Skeletal muscle cell (primary cell): Measurements from ENCODE around the gene ZNF398.
A peak's percentile ranks its signal among the peaks of the same experiment; 100 is the strongest.

Experiments used
- DNase-seq: peaks from one replicate; pipeline ENCODE4 v3.0.0-alpha.2; 2010; ENCODE audit warnings: low read depth
- H3K4me3 ChIP-seq: 2 replicates; pipeline ENCODE4 v1.5.1; 2011; ENCODE audit warnings: low read depth, mild to moderate bottlenecking, control low read depth, low read length, moderate library complexity

Gene ZNF398

DNA sequence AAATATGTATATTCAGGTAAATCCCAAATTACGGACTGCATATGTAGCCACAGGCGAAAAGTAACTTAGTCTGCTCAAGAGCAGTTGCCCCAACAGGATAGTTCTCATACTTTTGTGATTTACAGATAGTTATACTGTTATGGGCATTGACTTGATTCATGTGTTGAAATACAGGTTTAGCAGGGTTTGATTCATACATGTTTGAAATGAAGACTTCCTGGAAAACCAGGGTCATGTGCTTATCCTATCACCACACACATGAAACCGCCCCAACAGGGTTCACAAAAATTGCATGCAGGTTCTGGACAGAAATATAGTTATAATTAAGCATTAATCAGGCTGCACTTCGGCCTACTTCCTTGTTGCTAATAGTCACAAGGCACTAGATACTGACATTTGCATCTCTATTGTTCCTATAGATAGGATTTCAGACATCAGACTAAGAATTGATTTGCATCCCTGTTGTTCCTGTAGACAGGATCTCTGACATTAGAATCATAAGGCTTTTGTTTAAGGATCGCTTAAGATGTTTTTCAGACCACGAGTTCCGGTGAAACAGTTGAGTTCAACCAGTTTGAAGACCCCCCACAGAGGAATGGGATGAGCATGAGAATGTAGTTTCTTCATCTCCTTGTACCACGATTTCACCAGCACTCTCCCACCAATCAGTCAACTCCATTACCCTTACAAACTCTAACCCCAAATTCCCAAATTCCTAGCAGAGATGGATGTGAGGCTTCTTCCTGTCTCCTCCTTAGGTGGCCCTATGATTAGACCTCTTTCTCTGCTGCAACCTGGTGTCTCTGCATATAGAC lies 2.0 kb upstream of the ZNF398 start:
- H3K4me3 ChIP-seq = no peak overlapping the region
- no peak for DNase-seq

- no peak for DNase-seq
Observed at GRCh38 chr7:149147752-149148653, 750 bp downstream of the ZNF398 start.

DNA sequence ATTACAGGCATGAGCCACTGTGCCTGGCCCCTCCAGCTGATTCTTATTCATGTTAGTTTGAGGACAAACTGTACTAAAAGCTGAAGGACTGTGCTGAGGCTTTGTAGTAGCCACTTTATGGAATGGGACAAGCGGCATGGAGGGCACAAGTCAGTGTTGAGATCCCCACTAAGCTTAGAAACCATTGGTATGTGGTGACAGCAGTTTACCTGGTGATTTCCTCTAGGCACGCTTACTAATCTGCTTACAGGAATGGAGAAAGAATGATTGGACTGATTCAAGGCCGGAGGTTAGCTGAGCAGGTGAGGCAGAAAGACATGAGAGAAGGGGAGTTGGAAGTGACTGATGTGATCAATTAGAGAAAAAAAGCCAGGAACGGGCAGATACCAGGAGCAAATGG lies 3.7 kb downstream of the ZNF398 start:
- H3K4me3 ChIP-seq = no peak overlapping the region
- no peak for DNase-seq

More at GRCh38 chr7:149147752-149148653, 750 bp downstream of the ZNF398 start:
- peak overlapping the region; percentile 82 for H3K4me3 ChIP-seq

DNA sequence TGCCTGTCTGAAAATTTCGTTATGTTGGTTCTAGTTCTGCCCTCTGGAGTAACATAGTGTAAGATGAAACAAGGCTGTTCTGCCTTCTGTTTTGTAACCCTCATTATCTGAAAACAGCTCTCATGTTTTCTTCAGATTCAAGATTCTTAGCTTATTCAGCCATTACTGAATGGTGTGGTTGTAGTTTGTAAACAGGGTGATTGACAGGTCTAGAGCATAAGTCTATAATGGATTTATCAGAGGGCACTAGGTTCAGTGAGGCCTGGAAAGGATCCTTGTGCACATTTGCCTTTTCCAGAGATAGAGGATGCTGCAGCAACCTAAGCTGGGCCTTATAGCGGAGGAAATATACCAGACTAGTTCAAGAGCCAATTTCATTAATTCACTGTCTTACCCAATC lies 6.1 kb downstream of the ZNF398 start:
- no peak overlapping the region for H3K4me3 ChIP-seq
- no peak for DNase-seq

DNA sequence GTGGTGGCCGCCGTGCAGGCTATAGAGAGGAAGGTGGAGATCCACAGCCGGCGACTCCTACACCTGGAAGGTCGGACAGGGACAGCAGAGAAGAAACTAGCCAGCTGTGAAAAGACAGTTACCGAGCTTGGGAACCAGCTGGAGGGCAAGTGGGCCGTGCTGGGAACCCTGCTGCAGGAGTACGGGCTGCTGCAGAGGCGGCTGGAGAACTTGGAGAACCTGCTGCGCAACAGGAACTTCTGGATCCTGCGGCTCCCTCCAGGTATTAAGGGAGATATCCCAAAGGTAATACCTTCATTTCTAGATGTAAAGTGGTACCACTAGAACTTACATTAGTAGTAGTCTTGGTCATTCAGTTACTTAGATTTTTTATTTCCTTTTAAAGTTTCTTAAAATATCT lies 6.8 kb downstream of the ZNF398 start:
- no peak overlapping the region for H3K4me3 ChIP-seq
- no peak for DNase-seq

- H3K4me3 ChIP-seq = no peak overlapping the region
- no peak for DNase-seq
Observed at GRCh38 chr7:149156898-149157297, 9.6 kb downstream of the ZNF398 start.

DNA sequence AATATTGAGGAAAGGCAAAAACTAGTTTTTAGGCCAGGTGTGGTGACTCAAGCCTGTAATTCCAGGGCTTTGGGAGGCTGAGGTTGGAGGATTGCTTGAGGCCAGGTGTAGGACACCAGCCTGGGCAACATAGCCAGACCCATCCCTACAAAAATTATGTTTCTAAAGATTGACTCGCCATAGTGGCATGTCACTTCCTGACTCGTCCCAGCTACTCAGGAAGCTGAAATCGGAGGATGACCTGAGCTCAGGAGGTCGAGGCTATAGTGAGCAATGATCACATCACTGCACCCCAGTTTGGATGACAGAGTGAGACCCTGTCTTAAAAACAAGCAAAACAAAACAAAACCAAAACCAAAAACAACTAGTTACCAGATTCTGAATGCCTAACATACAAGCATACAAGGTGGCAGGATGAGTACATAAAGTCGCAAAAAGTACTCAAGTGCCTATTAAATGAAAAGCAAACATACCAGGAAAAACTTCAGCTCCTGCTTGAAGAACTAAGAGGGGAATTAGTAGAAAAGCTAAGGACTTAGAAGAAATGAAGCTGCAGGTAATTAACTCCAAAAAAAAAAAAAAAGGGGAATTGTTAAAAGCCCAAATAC lies 14.1 kb downstream of the ZNF398 start:
- no peak for DNase-seq

GRCh38 chr7:149166142-149166541 lies 18.9 kb downstream of the ZNF398 start:
- no peak overlapping the region for H3K4me3 ChIP-seq
- no peak for DNase-seq

More for the DNA sequence above, 14.1 kb downstream of the ZNF398 start:
- no peak overlapping the region for H3K4me3 ChIP-seq

GRCh38 chr7:149166630-149167352 lies 19.5 kb downstream of the ZNF398 start:
- DNase-seq = no peak

DNA sequence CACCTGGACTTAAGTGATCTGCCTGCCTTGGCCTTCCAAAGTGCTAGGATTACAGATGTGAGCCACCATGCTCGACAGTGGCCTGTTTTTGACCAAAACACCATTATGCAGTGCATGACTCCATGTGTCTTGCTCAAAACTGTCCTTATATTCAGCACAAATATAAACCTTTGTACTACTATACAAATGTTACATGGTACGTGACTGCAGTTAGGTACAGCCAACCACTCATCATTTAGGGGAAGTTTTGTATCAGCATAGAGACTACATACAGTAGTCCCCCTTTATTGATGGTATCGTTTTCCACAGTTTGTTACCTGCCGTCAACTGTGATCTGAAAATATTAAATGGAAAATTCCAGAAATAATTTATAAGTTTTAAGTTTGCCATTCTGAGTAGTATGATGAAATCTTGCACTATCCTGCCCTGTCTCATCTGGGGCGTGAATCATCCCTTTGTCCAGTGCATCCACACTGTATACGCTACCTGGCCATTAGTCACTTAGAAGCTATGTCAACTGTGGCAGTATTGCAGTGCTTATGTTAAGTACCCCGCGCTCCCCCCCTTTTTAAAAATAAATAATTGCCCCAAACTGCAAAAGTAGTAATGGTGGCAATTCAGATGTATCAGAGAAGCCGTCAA lies 24.8 kb downstream of the ZNF398 start:
- no peak overlapping the region for H3K4me3 ChIP-seq
- DNase-seq = no peak

More at GRCh38 chr7:149166630-149167352, 19.5 kb downstream of the ZNF398 start:
- H3K4me3 ChIP-seq = no peak overlapping the region

GRCh38 chr7:149172534-149172920 lies 25.3 kb downstream of the ZNF398 start:
- DNase-seq = no peak
- H3K4me3 ChIP-seq = no peak overlapping the region

- DNase-seq = no peak
- H3K4me3 ChIP-seq = no peak overlapping the region
Observed at GRCh38 chr7:149175150-149175549, 27.9 kb downstream of the ZNF398 start.

GRCh38 chr7:149179241-149179640 lies 32.0 kb downstream of the ZNF398 start:
- DNase-seq = no peak
- no peak overlapping the region for H3K4me3 ChIP-seq

- DNase-seq = no peak
- no peak overlapping the region for H3K4me3 ChIP-seq
Observed at GRCh38 chr7:149180722-149181449, 33.6 kb downstream of the ZNF398 start.

DNA sequence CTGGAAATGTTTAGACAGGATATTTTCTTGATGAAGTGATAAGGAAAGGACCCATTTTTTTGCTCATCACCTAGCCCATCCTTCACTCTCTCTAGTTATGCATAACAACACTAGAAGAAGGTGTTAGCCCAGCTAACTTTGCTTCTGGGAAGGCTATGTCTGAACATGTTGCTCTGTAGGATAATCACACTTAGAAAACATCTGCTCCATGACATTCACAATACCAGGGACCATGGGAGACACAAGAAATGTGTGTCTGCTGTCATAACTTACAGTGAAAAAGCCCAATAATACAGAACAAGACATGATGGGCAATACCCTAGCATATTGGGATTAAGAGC lies 34.2 kb downstream of the ZNF398 start:
- H3K4me3 ChIP-seq = no peak overlapping the region
- DNase-seq = no peak

DNA sequence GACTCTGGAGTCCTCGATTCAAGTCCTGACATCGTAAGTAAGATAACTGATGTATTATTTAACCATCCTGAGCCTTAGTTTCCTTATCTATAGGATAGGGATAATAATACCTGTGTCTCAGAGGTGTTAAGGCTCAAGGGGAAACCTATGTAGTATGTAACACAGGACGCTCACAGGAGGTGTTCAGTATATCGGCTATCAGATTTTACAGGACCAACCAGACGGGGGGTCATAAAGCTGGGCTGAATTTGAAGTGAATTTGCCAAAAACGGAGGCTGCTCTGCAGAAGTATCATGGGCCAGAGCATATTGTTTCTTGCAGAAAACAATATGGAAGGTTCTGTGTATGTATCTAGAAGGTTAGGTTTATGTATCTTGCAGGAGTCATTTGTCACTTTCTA lies 37.0 kb downstream of the ZNF398 start:
- no peak for DNase-seq
- no peak overlapping the region for H3K4me3 ChIP-seq

DNA sequence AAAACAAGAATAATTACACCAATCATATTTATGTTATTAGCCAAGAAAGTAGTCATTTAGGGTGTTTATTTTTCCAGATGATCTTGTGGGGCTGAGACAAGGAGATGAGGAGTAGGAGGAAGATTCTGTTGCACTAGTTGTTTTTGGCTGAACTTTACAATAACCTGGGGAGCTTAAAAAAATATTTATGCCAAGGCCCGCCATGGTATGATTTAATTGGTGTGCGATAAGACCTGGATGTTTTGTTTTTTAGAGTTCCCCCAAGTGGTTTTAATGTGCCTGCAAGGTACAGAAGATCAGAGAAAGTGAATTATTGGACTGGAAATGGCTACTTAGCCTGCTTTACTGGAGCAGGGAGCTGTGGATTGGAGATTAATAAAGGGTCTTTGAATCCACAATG lies 41.0 kb downstream of the ZNF398 start:
- no peak for DNase-seq

GRCh38 chr7:149188637-149189259 lies 41.5 kb downstream of the ZNF398 start:
- no peak overlapping the region for H3K4me3 ChIP-seq
- no peak for DNase-seq

More for the DNA sequence above, 41.0 kb downstream of the ZNF398 start:
- no peak overlapping the region for H3K4me3 ChIP-seq
